ENCODE measurements around the gene EPHB2. TPM values are rescaled to one million over a fixed set of nuclear protein-coding genes. Genes with fewer than 3 reads are reported as not detected.

The EPHB2 gene
- total and polyA plus RNA-seq, 2 of the 8 experiments (the other 6 are each of a cell fraction or from before 2014, with no cell fraction given) = 15.8 to 17.2 TPM

GRCh38 chr1:22749919-22750684 is 39.5 kb downstream of the EPHB2 start:
- CTCF ChIA-PET (ENCODE audit: partially characterized antibody) = interaction anchor here (0.7 to 6.0 kb wide), 17 partner anchors 12 to 222 kb away, joined by 3 to 46 read pairs (median 3); no protein-coding TSS in a partner anchor
- no peak overlapping the region for H3K4me2 ChIP-seq (ENCODE audit: insufficient read depth in 1 of 2, low read depth in 2 of 2, low read length in 2 of 2)
- no peak overlapping the region for H3K27ac ChIP-seq (ENCODE audit: low read depth, low read length)

More at GRCh38 chr1:22749919-22750684, 39.5 kb downstream of the EPHB2 start:
- no peaks in the 10 kb centered on the region for H3K79me1 ChIP-seq (ENCODE audit: low read depth, low read length)
- peaks cover 0 to 5% (median 1%) of the 10 kb centered on the region in 4 experiments; a peak in 2 of 7 replicates for H3K4me1 ChIP-seq (replicated peaks in 1 of 4; ENCODE audit: control insufficient read depth in 3 of 4, insufficient read depth in 4 of 4, low read length in 3 of 4)
- DNase-seq (ENCODE audit: low read depth in 1 of 2, low spot score in 2 of 2) = no peak
- H3K36me3 ChIP-seq (ENCODE audit: control insufficient read depth in 2 of 4, insufficient read depth in 4 of 4, low read length in 3 of 4) = no peaks in the 10 kb centered on the region; a peak in 1 of 8 replicates
- POLR2A ChIA-PET (ENCODE audit: partially characterized antibody) = no interaction called here
- H2BK12ac ChIP-seq (ENCODE audit: low read depth, low read length) = no peak overlapping the region
- no peak overlapping the region for H3K4ac ChIP-seq (replicated peaks; ENCODE audit: insufficient read length, low read depth, low read length)
- H3K9me3 ChIP-seq (ENCODE audit: insufficient read depth in 2 of 2, low read depth in 1 of 2, low read length in 1 of 2) = no peaks in the 10 kb centered on the region
- H3K27me3 ChIP-seq (replicated peaks in 1 of 4; ENCODE audit: control insufficient read depth in 3 of 4, extremely low read depth in 1 of 4, insufficient read depth in 3 of 4, low read length in 3 of 4) = no peaks in the 10 kb centered on the region
- H2BK15ac ChIP-seq (ENCODE audit: low read length) = no peak overlapping the region
- no peak overlapping the region for H2AK5ac ChIP-seq (ENCODE audit: low read depth, low read length)
- H3K14ac ChIP-seq (ENCODE audit: insufficient read length) = no peak overlapping the region
- no peak overlapping the region for H3K23ac ChIP-seq (ENCODE audit: insufficient read length)
- no peak overlapping the region for H4K91ac ChIP-seq (replicated peaks; ENCODE audit: insufficient read length, low read length)
- no peak overlapping the region for H2BK5ac ChIP-seq (ENCODE audit: low read depth, low read length)
- no peak overlapping the region for H4K8ac ChIP-seq (ENCODE audit: extremely low read depth, insufficient read depth, low read length)
- no peaks in the 10 kb centered on the region for H3K79me2 ChIP-seq (ENCODE audit: control insufficient read depth in 1 of 2, insufficient read depth in 2 of 2, low read length in 2 of 2)
- TF ChIP-seq EGR1 (IDR thresholded peaks at IDR 0.05; ENCODE audit: borderline replicate concordance, low read depth, low read length) (no peak), RAD21 (IDR thresholded peaks at IDR 0.05 in 1 of 2, conservative IDR thresholded peaks at IDR 0.05 in 1 of 2; ENCODE audit: low read depth in 2 of 2, low read length in 2 of 2) (no peak), SP4 (IDR thresholded peaks at IDR 0.05; ENCODE audit: low read length) (no peak), BACH1 (IDR thresholded peaks at IDR 0.05; ENCODE audit: low read length) (no peak), KDM1A (IDR thresholded peaks at IDR 0.05; ENCODE audit: borderline replicate concordance, low read length) (0 out of 2 replicates have a peak, but pooled peaks have one; percentile 46), SAP30 (IDR thresholded peaks at IDR 0.05; ENCODE audit: insufficient read depth, insufficient replicate concordance, low read length) (no peak)
- H4K20me1 ChIP-seq (replicated peaks in 1 of 2; ENCODE audit: control insufficient read depth in 1 of 2, insufficient read depth in 2 of 2, low read length in 2 of 2) = no peaks in the 10 kb centered on the region
- WGBS, 2 experiments (ENCODE audit: extremely low coverage in 1 of 2, insufficient coverage in 1 of 2, insufficient read length in 1 of 2, insufficient replicate concordance in 2 of 2, low coverage in 1 of 2, low lambda C conversion rate in 2 of 2, missing lambda C conversion rate in 1 of 2) = 60% methylated on average over 5 of the region's 5 CpGs; no CpG with 5 or more reads in 1 of the 2 experiments
- no peak overlapping the region for H3K56ac ChIP-seq (replicated peaks; ENCODE audit: insufficient read length, low read depth, low read length)
- H4K5ac ChIP-seq (ENCODE audit: insufficient read length, low read depth, low read length) = no peak overlapping the region
- no peak overlapping the region for H3K4me3 ChIP-seq (ENCODE audit: extremely low read depth in 1 of 4, insufficient read depth in 2 of 4, low read depth in 3 of 4, low read length in 4 of 4)
- no peaks in the 10 kb centered on the region for H3K23me2 ChIP-seq (ENCODE audit: low read depth, low read length)
- H3K18ac ChIP-seq (ENCODE audit: extremely low read depth, low read length) = no peak overlapping the region
- H2BK20ac ChIP-seq (ENCODE audit: low read length) = no peak overlapping the region
- FAIRE-seq = no peak
- H3K9ac ChIP-seq (replicated peaks in 1 of 4; ENCODE audit: extremely low read depth in 1 of 4, low read depth in 3 of 4, low read length in 3 of 4) = no peak overlapping the region
- H2BK120ac ChIP-seq (replicated peaks; ENCODE audit: low read depth, low read length) = no peak overlapping the region
- H2AFZ ChIP-seq (ENCODE audit: low read length) = no peak overlapping the region
